Glomerular visceral epithelial cell (primary cell): ENCODE data around the gene ROBO2.

Experiments used
- DNase-seq: peaks from one replicate; pipeline ENCODE4 v3.0.0-alpha.2; 2016; ENCODE audit errors: extremely low spot score

ROBO2 gene, protein sequence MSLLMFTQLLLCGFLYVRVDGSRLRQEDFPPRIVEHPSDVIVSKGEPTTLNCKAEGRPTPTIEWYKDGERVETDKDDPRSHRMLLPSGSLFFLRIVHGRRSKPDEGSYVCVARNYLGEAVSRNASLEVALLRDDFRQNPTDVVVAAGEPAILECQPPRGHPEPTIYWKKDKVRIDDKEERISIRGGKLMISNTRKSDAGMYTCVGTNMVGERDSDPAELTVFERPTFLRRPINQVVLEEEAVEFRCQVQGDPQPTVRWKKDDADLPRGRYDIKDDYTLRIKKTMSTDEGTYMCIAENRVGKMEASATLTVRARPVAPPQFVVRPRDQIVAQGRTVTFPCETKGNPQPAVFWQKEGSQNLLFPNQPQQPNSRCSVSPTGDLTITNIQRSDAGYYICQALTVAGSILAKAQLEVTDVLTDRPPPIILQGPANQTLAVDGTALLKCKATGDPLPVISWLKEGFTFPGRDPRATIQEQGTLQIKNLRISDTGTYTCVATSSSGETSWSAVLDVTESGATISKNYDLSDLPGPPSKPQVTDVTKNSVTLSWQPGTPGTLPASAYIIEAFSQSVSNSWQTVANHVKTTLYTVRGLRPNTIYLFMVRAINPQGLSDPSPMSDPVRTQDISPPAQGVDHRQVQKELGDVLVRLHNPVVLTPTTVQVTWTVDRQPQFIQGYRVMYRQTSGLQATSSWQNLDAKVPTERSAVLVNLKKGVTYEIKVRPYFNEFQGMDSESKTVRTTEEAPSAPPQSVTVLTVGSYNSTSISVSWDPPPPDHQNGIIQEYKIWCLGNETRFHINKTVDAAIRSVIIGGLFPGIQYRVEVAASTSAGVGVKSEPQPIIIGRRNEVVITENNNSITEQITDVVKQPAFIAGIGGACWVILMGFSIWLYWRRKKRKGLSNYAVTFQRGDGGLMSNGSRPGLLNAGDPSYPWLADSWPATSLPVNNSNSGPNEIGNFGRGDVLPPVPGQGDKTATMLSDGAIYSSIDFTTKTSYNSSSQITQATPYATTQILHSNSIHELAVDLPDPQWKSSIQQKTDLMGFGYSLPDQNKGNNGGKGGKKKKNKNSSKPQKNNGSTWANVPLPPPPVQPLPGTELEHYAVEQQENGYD (N-terminal part only)

DNA sequence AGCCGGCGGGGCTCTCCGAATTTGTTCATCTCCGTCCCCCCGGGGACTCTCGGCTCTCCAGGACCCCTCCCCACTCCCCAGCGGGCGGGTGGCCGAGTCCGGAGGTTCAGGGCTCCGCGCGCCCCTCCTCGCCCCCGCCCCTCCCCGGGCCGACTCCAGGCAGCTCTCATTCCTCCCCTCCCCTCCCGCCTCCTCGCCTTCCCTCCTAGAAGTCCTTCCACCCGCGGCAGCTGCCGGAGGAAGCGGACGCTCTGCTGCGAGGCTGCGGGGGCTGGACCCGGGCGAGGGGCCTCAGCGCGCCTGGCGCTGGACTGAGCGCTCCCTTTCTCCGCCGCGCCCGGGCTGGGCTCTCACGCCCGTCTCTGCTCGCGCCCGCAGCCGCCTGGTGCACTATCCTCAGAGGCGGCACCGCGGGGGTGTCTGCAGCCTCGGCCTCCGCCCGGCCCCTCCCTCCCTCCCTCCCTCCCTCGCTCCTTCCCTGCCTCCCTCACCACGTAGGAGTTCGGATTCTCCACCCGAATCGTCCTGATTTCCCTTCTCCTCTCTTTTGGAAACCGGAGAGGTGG lies at the start of gene ROBO2:
TSS of gene ROBO2 (plus strand) at position 494 of the 566 bp plus-strand sequence. CDS start 687 bp downstream, outside the sequence.
- DNase-seq: peak; percentile 17

DNA sequence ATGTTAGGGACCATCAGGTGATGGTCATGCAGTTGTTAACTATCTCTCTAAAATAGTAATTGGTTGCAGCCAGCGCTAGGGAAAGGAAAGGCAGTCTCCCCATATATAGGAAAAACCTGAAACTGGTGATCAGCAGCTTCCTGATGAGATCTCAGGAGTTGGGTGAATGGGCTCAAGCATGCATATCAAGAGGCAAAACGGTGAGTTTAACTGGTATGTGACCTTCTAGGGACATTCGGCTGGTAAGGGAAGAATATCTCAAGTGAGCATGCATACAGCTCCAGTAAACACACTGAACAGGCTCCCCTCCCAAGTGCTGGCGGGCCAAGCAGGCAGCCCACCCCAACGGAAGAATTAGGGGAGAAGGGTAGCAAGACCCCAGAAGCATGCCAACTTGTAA lies 49.3 kb upstream of the ROBO2 start:
- DNase-seq: no peak

DNA sequence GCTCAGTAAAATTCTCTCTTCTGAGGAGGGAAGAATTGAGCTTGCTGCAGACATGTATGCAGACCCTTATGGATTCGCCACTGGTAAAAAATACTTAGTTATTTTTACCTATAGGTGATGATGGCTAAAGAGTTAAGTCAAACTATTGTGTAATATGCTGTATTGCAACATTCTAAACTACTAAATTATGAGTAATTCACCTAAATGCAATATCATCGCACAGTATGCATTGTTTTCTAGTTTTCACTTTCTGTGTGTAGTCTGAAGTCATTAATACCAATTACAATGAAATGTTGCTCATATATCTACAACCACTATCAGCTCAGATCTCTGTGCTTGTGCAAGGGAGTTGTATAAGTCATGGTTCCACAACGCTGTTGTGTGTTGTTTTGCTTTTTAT lies 48.7 kb upstream of the ROBO2 start:
- DNase-seq: no peak

DNA sequence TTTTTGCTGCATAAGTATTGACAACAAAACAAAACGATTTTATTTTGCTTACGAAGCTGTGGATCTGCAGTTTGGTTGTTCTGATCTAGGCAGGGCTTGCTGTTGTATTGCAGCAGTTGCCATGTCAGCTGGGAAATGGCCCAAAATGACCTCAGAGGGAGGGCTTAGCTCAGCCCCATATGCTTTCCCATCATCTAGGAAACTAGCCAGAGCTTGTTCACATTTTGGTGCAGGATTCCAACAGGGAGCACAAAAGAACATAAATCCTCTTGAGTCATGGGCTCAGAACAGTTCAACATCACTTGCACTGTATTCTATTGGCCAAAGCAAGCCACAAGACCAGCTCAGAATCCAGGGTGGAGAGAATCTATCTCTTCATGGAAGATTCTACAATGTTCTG lies 42.2 kb upstream of the ROBO2 start:
- no peak for DNase-seq

DNA sequence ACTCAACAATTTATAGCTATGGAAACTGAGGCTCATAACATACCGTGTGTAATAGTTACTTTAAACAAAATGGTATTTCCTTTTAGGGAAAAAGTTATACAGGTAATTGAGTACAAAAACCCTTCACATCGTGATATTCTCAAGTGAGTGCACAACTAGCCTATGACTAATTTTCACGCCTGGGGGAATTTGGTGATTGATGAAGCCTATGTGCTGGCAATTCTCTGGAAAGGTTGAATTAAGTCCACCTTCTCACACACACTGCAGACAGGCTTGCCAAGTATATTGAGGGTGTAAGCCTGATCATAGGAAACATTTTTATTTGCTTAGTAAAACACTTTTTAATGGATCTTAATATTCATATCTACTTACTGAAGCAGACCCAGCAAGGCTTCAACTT lies 41.3 kb upstream of the ROBO2 start:
- peak; percentile 16 for DNase-seq

DNA sequence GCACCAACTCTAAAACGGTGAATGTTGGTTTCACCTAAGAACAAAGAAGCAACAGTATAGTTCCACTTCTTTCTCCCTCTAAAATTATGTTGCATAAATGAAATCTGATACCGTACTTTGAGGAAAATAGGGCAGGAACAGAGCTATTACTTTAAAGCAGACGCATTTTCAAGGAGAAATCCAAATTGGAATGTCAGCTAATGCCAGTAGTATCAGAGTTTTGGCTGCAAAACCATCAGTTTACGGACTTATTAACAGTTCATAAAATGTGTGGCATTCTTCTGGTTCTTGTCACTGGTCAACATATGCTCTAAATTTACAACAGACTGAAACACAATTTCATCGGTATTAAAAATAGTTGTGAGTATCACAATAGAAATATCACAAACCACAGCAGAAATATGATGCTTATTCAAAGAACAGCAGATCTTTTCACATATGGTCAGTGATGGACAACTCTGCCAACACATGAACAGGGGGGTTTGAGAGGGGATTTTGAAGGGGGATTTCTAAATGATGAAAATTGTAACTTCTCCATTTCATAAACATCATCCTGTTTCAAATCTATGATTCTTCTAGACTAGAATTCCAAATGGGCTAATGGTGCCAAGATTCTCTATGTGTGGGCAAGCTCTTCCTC lies 38.7 kb upstream of the ROBO2 start:
- DNase-seq: no peak

DNA sequence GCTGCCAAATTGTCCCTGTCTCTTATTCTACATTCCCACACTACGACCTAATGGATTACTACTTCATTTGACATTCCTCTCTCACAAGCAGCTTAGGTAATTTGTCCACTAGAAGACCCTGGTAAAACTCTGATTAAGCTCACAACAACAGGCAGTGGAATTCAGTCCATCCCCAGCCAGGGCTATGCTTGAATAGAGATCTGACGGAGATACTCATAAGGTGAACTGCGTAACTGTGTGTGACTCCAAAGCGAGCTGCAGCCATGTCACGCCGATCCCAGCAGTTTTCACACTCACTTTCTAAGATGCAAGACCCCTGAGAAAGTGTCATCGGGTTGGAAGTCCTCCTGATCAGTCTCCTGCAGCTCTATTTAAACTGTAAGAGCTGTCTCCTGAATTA lies 25.7 kb upstream of the ROBO2 start:
- DNase-seq: no peak

DNA sequence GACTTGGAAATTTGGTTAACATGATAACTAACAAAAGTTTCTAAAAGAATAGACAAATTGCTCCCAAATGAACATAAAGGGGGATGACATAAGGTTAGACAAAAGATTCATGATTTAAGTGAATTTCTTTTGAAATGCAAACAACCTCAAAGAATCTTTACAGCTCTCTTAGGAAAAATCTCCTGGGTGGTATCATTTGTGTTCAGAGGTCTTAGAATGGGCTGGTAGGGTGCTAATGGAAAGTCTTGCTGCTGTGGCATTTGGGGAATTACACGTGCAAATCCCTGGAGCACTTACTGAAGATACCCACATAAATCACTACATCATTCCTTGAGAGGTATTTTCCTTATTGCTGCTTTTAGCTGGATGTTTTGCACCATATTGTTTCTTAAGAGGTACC lies 14.4 kb upstream of the ROBO2 start:
- DNase-seq: no peak

DNA sequence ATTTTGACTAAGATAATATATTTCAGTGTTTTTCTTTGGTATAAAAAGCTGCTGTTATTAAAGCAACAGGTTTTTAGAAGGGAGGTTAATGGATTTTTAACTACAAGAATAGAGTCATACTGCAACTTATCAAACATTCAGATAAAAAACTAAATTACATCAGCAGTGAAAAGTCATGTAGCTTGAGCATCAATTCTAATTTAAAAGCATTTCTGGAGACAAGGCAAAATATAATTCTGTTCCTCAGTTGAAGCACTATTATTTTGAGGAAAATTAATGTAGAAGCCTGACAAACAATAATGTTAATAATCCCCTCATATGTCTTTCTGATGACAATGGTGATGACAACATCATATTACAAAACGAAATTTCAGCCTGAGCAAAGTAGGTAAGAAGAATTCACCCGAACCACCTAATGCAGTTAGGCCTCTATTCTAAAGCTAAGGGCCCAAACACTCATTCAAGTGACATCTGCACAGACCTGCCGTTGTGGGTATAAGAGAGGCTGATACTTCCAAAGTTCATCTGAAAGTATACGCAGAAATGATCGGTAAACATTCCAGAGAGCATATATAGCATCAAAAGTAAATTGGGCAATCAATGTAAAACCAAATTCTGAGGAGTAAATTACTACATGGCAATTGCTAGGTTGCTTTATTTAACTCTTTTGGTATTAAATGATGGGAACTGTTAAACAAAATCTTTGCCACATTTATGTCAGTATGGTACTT lies 12.8 kb upstream of the ROBO2 start:
- no peak for DNase-seq

DNA sequence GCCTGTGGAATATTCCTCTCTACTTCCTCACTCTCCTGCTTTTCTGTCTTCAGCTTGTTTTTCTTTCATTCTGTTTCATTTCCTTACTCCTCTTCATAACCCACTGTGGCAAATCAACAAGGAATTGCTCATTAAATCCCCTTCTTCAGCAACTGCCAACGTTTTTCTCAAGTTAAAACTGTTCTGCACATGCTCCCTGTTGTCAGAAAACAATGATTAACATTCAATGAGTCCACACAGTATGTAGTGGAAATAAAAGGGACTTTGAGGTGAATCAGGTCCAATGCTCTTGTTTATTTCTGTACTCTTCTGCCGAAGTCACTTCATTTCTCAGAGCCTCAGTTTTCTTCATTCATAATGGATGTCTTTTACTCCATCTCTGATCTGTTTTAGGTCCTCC lies 11.9 kb upstream of the ROBO2 start:
- no peak for DNase-seq

DNA sequence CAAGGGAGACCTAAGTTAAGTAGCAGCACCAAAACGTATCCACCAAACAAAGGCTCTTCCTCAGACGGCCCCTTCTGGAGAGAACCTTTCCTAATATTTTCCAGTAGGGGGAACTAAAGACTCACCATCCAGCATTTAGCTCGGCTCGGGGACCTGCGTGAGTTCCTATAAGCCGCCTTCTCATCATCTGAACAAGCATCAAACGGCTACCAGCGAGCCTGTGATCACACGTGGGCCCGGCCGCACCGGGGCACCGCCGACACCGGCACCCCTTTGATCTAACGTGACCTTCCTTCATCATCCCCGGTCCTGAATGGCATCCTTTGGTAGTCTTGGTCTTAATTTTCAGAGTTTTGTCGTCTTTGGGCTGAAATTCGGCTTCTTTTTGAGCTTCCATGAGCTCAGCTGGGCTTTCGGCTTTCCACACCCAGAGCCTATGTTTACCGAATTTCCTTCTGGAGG lies 1.4 kb upstream of the ROBO2 start:
- DNase-seq: peak; percentile 81

DNA sequence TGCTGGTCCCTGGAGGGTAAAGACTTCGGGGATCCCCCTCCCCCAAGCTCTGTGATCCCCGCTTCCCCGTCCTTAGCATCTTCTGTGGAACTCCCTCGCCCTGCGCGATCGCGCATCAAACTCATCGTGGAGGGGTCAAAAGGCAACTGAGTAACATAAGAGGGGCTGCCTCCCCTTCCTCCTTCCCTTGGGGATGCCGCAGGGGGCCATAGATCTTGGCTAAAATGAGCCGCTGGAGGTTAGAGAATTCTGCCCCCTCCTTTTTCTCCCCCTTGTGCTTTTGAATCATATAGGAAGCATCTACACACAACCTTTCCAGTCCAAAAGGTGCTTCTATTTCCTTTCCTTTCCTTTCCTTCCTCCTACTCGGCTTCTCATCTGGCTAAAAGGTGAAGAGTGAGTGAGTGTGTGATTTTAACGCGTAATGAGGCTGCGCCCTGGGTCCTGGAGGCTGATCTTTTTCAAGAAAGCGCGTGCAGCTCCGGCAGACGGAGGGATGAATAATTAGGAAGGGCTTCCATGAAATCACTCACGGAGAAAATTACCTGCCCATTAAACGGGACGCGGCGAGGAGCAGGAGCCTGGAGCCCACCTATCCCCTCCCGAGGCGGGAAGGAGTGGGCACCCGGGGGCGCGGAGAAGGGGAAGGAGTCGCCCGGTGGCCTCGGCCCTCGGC lies 831 bp upstream of the ROBO2 start:
- DNase-seq: peak; percentile 18

DNA sequence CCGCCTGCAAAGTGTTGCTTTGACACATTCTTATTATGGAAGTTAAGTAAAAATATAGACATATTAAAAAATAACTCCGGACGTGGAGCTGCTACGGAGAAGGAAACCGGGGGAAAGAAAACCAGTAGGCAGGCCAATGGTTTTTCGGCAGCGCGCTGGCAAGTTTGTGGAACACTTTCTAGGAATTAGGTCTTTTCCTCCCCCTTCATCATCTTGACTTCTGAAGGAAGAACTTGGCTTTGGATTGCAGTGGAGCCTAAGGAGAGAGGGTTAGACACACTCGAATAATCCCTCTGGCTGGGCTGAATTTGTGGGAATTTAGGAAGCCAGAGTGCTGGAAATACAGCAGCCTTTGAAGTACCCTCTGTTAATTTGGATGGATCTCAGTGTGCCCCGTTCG lies 317 bp downstream of the ROBO2 start:
- no peak for DNase-seq

DNA sequence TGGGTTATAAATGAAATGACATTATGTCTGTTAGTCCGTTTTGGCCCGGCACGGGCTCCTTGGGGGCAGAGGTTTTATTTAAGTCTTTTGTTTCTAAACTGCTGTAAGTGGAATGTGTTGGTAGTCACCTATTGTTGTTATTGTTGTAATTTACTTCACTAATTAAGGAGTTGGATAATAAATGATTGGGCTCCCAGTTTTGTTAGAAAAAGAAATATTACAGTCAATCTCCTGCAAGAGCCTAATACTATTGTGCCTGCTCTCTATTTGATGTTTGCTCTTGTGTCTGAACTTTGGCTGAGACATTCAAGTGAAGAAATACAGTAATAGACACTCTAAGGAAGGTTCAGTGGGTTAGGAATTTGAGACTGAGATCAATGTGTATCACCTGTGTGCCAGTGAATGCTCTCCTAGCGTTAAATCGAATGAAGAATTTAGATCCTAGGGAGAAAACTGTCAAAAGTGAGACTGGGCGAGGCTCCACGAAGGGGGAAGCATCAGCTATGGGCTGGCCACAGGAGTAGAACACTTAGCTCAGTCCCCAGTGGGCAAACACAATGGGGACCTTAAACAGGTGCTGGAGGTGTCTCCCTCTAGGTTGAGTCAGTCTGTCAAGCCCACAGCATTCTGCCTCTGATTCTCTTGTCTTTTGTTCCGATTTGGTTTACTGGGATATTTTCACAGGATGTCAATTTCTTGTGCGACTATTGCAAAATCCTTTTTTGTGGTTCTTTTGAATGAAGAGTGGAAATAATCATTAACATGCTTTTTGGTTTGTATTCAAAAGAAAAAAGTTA lies 1.2 kb downstream of the ROBO2 start:
- no peak for DNase-seq

DNA sequence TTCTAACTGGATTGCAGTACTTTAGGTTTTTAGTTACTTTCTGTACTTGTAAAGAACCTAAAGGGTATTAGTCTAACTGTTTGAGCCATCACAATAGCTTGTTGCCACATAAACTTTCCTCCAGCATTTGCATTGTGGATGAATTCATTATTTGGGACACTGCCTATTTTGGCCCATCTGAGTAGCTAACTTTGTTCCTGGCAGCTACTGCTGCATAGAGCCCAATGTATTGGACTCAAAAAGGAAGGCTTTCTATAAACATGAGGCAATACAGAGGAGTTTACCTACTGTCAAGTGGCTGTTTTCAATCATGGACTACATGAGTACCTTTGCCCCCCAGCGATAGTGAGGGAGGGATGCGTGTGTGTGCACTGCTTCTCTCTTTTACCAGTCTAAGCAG lies 1.9 kb downstream of the ROBO2 start:
- DNase-seq: no peak

DNA sequence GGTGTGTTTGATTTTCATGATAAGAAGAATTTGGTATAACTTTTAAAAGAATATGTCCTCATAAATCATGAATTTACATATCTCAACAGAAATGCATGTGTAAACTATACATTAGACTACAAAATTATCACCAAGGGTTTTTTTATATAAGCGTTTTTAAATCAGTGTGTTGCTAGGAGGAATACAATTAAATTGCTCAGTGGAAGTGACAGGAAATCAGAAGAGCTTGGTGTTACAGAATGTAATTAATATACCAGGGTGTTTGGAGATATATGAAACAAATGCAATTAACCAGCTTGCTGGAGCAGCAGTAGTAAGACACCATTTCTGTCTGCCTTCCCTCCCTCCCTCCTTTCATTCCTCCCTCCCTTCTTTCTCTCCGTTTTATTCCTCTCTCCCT lies 2.4 kb downstream of the ROBO2 start:
- no peak for DNase-seq

DNA sequence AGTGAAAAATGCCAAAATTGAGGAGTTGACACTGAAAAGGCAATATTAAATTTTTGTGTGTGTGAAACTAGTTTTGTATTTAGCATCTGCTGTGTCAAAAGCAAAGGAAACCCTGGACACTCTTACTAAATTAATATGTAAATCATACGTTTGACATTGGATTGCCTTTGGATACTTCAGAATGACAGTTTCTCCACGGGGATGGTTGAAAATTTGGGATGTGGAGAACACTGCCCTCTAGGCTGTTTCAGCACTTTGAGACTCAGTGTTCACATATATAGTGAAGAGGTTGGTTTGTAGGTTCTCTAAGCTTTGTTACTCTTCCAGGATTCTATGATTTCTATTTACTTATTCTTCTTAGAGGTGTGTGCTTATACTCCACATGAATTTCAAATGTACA lies 3.0 kb downstream of the ROBO2 start:
- DNase-seq: no peak

DNA sequence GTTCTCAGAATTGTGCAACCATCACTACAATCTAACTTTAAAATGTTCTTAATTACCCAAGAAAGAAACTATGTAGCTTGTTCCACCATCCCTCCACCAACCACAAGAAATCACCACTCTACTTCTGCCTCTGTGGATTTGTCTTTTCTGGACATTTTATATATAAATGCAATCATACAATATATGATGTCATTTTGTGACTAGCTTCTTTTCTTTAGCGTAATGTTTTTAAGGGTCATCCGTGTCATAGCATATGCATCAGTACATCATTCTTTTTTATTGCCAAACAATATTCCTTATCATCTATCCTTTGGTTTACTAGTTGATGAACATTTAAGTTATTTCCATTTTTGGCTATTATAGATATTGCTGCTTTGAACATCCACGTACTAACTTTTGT lies 5.8 kb downstream of the ROBO2 start:
- no peak for DNase-seq

DNA sequence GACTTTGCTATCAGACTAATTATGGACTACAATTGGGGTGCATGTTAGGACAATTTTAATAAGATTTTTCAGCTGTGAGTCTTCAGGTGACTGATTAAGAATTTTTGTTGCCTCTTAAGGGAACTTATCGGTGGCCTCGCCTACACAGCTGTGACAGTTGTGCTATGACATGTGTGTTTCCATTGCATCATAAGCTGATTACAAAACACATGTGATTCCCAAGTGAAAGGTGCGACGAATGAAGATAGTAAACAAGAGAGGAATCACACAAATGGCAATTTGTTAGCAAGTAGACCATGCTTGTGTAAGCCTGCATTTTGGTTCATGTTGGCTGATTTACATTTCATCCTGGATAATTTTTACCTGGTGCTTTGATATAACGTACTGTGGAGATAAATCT lies 8.3 kb downstream of the ROBO2 start:
- DNase-seq: no peak

DNA sequence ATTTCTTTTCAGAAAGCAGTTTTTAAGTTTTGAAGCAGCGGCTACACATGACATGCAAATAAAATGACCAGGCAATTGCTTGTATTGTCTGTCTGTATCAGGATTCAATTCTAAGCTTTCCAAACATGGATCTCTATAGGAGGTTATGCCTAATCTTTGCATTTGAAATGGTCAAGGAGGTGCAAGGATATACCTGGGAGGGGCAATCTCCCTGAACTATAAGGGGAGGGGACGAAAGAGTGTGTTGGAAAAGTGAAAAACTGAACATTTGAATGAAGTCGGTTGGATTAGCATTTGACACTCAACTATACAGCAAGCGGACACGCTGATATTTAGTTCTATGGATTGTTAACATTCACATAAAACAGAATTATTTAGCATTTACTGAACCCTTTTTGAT lies 11.7 kb downstream of the ROBO2 start:
- DNase-seq: no peak
